ENCODE measurements around the gene B4GALT3.

GRCh38 chr1:161138431-161138830 lies 38.9 kb downstream of the B4GALT3 start:
- no peak for TF ChIP-seq SRF (IDR thresholded peaks at IDR 0.05; ENCODE audit: low read depth, low read length)
- no peak for TF ChIP-seq POLR2A (IDR thresholded peaks at IDR 0.05; ENCODE audit: control extremely low read depth in 1 of 2, low read depth in 2 of 2, low read length in 2 of 2)
- no peak for TF ChIP-seq EZH2 (IDR thresholded peaks at IDR 0.05; ENCODE audit: low read depth, low read length, severe bottlenecking)
- no peak for TF ChIP-seq MAX (IDR thresholded peaks at IDR 0.05)
- no peak for TF ChIP-seq CREB1 (IDR thresholded peaks at IDR 0.05)

Measured in H1 (cell line).